ENCODE results near the gene AKNAD1.

- TF ChIP-seq POLR2AphosphoS5 (IDR thresholded peaks at IDR 0.05; ENCODE audit: low read depth, low read length) (no peak), POLR2A (IDR thresholded peaks at IDR 0.05; ENCODE audit: low read depth, low read length) (no peak), PAX5 (IDR thresholded peaks at IDR 0.05; ENCODE audit: insufficient read depth, low read length, severe bottlenecking) (no peak), TAF1 (IDR thresholded peaks at IDR 0.05; ENCODE audit: low read depth, low read length) (no peak)
Observed at GRCh38 chr1:108816049-108816893, 40.6 kb downstream of the AKNAD1 start.
